M059J (cell line): ENCODE data around the gene MAP1LC3B. TPM values are rescaled to one million over a fixed set of nuclear protein-coding genes. Genes with fewer than 3 reads are reported as not detected.

Experiments
- DNase-seq: peaks from one replicate; pipeline ENCODE4 v3.0.0-alpha.2; 2012; ENCODE audit warnings: low read depth
- total RNA-seq: library from RNA; depleted of rRNA; stranded (reverse); fragments of >200 nt; shearing (Covaris generic); gene quantifications from 2 replicates; pipeline ENCODE4 v1.2.3, GENCODE V29; 2014

The MAP1LC3B gene
- total RNA-seq, 1 experiment from 2014 or later: 54.2 TPM

DNA sequence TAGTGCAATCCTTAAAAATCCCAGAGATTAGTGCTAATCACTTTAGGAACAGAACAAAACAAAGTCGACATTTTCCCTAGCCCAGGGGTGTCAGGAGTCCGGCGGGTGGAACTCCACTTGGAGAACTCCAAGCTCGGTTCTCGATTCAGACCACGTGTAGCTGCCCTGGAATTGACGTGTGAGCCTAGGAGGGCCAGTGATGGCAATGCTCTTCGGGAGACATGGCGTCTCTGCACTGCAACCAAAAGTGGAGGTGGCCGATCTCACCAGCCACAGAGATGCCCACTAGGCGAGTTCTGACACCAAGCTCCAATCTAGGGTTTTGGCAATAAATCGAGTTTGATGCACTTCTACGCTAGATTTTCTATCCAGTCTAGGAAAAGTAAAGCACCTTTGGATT is 17.6 kb downstream of the MAP1LC3B start:
- DNase-seq: no peak

DNA sequence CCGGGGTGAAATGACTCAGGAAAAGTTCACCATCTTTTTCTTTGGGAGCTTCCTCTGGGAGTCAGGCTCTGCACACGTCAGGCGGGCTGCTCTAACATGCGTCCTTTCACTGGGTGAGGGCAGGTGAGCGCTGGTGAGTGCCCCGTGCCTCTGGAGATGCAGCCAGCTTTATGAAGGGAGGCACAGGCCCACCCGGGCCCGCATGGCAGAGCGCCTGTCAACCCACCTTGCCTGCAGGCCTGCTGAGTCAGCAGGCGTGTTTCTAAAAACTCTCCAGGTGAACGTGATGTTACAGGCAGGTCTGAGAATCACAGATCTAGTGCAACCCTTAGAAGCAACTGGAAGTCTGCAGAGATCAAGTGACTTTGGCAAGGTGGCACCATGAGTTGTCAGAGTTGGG is 18.4 kb downstream of the MAP1LC3B start:
- no peak for DNase-seq

DNA sequence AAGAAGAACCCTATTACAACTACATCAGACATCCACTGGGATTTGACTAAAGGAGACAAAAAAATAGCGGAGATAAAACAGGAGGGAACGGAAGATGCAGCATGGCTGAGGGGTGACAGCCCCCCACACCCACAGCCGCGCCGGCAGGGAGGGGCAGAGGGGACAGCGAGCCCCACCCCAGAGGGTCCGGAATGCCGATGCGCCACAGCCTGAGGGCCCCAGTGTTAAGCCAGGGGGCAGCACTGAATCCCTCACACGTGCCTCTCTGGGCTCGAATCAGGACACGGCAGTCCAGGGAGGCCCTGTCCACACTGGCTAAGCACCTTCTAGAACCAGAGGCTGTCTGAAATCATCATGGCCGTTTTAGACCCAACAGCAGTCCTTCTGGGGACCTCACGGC is 18.8 kb downstream of the MAP1LC3B start:
- DNase-seq: no peak

DNA sequence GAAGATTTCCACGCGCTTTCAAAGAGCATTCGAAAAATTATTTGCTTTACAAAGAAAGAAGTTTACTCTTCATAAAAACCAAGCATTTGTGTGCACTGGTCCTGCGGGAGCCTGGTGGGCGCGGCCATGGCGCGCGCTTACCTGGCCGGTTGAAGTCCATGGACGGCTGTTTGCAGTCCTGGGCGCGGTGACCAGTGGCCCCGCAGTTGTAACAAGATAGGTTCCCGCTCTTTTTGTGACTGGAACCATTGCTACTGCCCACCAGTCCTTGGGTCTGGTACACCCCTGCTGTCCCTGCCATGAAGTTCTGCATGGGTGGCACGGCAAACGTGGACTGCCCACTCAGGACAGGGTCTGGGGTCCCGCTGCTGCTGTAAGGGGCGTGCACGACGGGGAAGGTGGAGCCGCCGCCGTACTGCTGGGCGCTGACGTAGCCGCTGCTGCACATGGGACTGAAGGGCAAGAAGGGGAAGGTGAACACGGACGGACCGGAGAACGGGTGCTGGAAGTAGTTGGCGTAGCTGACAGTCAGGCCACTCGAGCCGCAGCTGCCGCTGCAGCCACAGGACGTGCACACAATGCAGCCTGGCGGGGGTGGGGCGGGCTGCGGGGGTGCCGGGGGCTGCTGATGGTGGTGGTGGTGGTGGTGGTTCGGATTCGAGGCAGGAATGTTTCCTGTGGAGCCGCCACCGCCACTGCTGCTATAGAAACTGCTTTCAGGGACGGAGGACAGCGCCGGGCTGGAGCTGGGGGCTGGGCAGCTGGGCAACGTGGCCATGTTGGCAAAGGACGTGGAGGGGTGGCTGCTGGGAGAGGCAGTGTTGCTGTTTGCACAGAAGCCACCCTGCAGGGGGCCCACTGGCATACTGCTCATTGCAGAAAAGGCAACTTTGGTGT is 19.5 kb downstream of the MAP1LC3B start:
- DNase-seq: no peak

DNA sequence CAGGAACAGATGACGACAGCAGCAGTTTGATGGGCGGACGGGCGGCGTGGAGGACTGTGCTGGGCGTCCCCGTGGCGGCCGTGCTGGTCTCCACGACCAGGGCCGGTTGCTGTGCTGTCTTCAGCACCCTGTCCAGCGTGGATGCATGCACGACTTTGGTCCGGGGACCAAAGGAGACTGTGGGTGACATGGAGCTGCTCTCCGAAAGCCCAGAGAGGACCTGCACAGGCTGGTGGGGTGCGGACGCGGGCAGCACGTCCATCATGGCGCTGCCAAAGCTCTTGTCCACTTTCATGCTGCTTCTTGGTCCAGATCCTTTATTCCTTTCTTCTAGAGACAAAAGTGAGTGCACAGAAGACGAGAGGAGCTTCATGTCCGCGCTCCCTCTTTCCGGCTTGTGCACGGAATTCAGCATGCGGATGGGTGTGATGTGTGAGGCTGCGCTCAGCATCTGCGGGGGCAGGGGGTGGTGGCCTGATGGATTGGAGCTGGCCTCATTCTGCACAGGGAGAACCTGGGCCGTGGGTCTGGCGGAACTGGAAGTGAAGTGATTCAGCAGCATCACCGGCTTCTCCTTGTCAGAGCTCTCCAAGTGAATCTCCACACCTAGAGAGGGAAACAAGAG is 20.3 kb downstream of the MAP1LC3B start:
- no peak for DNase-seq

DNA sequence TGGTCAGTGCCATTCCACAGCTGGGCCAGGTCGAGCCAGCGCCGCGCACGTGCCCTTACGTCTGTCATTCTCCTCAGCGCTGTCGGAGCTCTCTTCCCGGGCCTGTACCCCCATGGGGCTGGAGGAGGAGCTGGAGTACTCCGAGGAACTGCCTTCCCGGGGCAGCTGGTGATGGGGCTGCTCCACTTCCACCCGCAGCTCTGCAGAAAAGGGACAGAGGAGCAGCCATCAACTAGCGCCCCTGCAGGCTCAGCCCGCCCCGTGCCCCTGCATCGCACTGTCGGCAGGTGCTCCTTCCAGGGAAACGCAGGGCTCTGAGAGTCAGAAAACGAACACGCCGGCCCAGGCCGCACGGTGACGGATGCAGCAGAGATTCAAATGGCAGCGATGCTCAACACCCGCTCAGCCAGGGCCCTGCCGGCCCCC is 20.9 kb downstream of the MAP1LC3B start:
- DNase-seq: no peak

DNA sequence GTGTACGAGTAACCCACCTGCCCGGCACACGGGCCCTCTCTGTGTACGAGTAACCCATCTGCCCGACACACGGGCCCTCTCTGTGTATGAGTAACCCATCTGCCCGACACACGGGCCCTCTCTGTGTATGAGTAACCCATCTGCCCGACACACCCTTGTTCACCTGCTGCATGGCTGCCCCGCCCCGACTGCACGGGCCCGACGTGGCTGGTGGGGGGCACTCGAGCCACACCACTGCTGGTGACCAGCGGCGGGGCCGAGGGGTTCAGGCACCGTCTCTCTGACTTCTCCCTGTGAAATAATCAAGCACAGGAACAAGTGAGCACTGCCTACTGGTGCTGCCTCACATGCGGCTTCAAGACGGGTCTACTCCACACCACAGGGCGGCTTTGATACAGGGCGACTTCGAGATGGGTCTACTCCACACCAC is 22.1 kb downstream of the MAP1LC3B start:
- DNase-seq: no peak

DNA sequence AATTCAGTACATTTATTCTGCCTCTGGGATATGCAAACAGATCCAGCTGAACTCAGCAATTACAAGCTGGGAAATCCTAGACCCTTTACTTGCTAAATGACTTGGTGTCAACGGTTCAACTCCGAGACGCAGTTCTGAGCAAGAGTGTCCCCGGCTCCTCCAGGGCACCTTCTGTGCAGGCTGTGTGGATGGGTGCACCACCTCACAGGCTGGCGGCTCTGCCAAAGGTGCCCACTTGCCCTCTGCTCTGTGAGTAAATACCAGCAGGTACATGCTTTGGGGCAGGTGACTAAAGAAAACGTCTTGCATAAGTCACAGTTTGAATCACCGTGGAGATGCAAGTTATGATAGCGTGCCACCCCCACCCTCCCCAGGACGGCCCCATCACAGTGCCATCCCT is 23.3 kb downstream of the MAP1LC3B start:
- no peak for DNase-seq

DNA sequence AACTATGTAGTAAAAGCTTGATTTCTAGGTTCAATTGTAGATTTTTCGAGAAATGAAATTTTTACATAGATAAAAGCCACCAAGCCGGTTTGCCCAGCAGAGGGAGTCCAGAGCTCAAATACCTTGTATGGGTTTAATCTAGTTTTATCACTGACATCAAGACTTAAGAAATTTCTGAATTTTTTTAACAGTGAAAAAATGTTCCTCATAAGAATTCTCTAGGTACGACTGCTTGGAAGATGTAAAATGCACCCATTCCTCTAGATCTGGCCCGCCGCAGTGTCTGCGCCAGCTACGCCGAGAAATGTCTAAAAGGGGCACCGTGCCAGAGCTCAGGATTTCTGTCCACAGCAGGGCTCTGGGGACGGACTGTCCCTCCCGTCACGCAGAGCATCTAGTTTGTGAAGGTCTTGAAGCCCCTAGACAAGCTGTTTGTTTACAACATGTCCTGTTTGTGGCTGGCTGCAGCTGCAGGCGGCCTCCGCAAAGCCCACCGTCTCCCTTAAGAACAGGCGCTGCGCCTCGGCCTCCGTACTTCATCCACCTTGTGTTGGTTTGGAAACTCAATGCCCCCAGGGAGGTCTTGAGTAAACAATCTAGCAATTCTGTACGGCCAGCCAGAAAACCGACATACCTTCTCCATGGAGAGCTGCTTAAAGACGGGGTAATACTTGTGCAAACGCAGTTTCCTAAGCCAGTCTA is 24.8 kb downstream of the MAP1LC3B start:
- DNase-seq: peak; percentile 58

DNA sequence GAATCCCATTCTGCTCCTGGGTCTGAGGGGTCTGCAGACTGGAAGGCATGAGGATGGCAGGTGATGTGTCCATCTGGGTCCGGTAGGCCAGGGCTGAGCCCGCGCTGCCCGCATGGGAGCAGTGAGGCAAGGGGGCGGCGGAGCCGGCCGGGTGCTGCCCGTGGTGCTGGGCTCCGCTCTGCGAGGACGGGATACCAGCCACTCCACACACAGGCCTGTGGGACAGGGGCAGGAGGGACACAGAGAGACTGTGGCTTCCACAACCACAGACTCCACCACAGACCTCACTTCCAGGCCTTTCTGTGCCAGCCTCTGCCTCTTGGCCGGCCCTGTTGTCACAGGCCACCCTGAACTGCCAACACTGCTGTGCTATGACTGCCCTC is 25.4 kb downstream of the MAP1LC3B start:
- no peak for DNase-seq

DNA sequence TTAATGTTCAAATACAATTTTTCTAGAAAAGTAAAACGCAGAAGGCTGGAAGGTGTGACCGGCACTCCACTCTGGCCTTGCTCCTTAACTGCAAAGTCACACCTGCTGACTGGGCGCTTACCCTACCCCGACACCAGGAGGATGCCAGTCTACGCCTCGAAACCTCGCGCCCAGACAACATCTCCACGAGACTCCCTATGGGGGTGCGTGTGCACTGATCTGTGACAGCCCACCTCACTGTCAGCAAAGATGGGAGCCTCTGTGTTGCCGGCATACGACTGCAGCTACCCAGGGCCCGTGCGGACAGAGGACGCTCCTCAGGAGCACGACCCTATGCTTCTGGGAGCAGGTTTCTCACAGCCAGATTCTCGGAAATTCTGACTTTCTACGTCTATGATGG is 26.1 kb downstream of the MAP1LC3B start:
- no peak for DNase-seq

DNA sequence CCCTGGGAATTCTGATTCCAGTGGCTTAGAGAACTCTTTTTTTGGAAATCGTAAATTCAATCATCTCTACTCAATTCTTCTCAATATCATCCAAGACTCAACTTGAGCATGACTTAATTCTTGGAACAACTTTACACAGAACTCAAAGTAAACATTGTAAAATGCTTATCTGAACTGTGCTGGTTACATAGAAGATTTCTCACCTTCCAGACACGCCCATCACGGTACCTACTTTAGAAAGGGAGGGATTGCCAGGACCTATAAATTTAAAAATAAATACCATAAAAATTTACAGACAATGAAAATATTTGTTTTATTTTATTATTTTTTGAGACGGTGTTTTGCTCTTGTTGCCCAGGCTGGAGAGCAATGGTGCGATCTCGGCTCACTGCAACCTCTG is 26.5 kb downstream of the MAP1LC3B start:
- no peak for DNase-seq

DNA sequence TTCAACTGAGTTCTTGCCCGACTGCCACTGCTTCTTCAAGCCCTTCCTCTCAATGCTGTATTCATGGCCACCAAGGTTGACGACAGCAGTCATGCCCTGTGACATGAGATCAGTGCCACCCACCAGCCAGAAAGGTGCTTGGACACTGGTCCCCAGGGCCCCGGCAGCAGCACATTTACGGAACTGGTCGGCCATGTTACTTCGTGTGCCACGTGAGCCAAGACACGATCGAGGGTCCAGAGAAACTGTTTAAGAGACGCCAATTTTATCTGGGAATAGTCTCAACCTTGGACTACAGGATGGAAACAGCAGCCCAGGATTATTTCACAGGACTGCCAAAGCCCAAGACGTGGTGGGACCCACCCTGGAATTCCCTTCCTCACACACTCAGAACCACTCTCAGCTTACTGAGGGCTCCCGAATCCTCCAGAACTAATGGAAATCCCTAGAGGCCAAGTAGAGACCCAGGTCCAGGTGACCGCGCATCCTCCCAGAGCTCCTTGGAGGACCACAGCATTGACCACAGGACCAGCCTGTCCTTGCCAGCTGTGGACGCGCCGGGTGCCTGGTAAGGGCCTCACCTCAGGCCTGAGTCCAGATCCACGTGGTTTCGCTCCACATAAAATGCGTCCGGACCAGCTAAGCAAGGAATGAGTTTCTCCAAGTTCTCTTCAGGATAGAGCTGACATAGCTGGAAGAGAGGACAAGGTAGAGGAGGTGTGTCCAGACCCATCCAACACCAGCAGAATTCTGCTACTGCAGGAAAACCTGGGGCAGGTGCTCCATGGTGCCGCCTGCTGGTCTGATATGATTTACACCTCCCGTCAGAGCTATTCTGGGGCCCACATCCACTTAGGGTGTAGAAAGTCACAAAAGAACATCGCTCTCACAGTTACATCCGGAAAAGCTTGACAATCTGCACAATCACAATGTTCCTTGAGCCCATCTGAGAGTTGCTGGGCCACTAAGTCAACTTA is 28.2 kb downstream of the MAP1LC3B start:
- no peak for DNase-seq

DNA sequence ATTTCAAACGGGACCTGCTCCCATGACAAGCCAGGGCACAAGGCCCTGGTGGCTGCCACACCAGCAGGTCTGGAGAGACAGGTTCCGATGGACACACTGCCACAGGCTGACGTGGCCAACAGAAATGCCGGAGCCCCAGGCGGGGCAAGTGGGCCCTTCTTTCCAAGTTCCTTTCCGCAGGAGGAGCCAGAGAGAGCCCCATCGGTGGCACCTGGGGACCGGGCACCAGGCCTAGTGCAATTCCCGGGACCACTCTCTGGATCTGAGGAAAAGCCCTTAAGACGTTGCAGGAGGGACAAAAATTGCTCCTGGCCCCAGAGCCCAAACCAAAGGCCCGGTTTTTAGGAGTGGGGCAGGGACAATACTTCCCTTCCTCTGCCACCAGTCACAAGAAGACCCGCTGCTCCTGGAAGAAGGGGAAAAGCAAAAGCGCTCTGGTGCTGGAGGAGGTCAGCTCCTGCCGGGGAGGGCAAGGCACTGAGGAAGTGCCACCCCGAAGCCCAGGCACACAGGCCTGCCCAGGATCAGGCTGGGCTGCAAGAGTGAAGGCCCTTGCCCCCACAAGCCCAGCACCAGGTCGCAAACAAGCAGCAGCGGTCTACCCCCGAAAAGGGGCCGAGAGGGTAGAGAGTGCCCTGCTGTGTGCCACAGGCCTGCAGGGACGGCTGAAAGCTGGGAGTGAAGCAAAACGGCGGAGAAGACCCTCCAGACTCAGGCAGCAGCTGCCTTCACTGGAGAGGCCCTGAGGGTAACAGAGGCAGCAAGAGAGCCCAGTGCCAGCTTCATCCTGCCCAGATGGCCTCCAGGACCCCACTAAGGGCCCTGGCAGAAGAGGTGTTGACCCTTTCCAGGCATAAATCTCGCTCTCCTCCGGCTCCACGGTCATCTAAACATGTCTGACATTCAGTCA is 29.1 kb downstream of the MAP1LC3B start:
- no peak for DNase-seq

DNA sequence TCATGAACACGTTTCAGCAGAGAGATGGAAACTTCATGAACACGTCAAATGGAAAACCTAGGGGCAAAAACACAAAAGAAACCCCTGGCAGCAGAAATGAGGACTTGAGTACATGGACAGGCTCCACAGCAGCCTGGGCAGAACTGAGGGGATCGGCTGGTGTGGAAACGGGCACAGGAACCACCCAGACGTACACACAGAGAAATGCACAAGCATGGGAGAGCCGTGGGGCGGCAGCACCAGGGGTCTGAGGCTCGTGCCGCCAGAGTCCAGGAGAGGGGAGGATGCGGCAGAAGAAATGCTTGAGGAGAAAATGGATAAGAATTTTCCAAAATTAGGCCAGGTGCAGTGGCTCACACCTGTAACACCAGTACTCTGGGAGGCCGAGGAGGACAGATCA is 30.0 kb downstream of the MAP1LC3B start:
- DNase-seq: no peak

DNA sequence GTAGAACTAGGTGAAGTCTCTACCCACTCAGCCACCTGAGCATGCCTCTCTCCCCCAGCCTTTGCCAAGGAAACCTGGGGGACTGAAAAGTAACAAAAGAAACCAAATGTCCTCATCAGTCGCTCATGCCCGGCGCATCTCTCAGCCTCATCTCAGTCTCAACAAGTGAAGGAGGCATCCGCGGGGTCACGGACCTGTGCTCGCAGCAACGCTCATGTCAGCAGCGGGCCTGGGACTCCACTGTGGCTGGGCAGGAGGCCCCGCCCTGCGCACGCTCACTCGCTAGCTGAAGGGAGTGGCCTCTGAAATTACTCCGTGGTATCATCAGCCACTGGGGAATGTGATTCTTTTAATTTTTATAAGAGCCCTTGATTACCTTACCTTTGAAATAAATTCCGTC is 31.3 kb downstream of the MAP1LC3B start:
- no peak for DNase-seq

DNA sequence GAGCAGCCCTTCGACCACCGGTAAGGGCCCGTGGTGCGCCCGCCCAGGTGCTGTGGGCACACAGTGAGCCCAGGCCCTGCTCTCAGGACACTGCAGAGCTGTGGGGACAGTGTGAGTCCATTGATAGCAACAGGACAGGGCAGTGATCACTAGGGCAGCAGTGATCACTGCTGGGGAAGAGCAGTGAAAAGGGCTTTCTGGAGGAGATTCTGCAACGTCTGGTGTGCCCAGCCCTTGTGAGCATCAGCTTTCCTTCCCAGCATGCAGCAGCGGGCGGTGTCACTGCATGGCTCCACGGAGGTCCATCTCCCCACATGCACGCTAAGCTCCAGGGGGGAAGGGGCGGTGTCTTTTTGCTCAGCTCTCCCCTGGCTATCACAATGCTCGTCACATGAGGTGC is 32.1 kb downstream of the MAP1LC3B start:
- no peak for DNase-seq

DNA sequence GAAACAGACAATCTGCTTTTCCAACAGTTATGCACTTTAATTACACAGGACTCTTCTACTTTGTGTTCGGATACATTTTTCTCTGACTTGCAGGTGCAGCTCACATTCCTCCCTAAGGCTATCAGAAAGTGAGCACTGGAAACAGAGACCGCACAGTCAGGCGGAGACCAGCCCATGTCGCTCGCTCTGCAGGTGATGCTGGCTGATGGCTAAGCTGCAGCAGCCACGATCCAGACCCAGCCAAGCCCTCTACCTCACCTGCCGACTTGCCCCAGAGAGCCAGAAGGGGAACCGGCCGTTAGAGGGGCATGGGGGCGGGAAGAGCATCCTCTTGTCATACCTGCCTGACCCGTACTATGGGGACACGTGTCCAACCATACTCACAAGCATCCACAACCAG is 33.8 kb downstream of the MAP1LC3B start:
- DNase-seq: no peak

DNA sequence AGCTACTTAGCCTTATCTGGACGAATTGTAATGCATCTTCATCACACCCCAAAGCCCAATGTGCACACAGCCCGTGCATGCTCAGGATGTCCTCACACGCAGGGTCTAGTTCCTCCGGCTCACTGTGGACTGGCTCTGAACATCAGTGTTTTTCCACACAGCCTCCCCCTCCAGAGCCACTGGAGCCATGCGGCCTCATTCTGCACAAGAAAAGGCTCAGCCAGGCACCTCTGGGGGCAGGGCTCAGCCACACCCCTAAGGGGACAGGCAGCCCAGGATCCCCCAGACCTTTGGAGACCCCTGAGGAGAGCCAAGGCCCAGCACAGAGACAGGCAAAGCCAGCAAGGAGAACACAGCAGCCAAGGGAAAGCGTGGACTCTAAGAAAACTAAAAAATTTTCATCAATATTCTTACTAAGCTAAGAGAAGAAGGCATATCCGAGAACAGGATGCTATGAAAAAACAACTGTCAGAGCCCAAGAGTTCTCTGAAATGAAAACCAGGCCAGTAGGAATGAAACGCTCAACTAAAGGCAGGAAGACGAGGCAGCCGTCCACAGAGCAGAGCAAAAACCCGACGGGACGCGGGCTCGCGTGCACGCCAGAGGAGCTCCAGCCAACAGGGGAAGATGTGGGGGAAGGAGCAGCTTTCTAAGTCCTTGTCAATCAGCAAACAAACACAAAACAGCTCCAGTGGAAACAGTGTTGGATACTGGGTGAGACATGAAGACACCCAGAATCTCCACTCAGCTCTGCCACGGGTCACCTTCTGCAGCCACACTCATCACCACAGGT is 34.5 kb downstream of the MAP1LC3B start:
- DNase-seq: no peak

DNA sequence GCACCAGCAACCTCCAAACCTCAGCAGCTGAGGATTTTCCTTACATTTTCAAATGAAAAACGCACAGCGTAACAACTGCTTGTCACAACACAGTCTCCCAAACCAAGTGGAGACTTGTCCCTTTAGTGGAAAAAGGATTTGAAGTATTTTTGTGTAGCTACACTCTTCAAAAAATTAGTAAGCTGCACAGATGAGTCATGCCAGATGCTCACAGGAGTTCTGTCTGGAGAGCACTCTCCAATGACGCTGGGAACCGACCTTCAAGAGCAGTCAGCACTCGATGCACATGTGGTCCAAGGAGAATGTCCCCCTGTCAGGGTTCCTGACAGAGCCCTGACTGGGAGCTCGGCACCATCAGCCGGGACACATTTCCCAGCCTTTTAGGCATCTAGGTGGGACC is 39.8 kb downstream of the MAP1LC3B start:
- DNase-seq: peak; percentile 65
